Measurements from ENCODE around the gene ECI1. TPM values are rescaled to one million over a fixed set of nuclear protein-coding genes. Genes with fewer than 3 reads are reported as not detected.

ECI1 gene
- total and polyA plus RNA-seq, 2 of the 13 experiments (the other 11 are each of a cell fraction or from before 2014, with no cell fraction given) = 82.0 to 102 TPM

DNA sequence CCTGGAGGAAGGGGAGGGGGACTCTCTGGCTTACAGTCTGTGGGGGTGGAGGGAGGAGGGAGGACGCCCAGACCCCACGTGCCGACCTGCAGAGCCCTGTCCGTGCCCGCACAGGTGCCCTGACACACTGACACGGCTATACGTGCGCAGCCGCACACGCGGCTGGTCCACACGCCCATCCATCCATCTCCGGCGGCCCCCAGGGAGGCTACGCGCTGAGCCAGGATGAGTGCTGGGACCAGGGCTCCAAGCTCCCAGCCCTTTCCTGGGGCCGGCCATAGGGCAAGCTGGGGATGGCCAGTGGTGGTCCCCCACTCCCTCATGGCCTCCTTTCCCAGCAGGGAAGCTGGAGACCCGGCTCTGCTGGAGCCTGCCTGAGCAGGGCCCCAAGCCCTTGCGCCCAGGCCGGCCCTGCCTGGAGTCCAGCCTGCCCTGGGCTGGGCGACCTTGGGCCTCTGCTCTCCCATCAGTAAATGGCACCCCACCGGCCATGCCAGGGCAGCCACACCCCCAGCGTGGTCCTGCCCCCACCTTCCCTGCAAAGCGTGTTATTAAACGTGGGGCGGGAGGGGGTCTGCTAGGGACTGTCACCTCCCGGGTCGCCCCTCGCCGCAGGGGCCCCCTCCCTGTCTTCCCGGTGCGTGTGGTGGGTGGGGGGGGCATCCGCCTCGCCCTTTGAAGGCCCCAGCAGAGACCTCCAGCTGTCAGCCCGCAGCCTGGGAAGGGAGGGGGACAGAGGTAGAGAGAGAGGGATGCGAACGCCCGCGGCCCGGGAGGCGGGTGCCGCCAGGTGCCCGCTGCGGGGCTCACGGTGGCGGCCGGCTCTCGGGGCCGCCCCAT is 55.8 kb downstream of the ECI1 start:
- Histone ChIP-seq H3K27ac (ENCODE audit: extremely low read length, insufficient read depth, low read length) (no peak overlapping the region), H4K20me1 (ENCODE audit: insufficient read depth, low read length) (no peaks in the 10 kb centered on the region), H3K4me3 (replicated peaks in 1 of 3; ENCODE audit: insufficient read depth in 1 of 3, low read depth in 2 of 3, low read length in 3 of 3) (peak overlapping the region; percentile 53 to 66 (median 53)), H3K4me1 (ENCODE audit: insufficient read depth, low read length) (peaks cover 59% of the 10 kb centered on the region), H3K4me2 (ENCODE audit: low read depth, low read length) (peak overlapping the region; percentile 71), H3K79me2 (ENCODE audit: insufficient read depth, low read length) (no peaks in the 10 kb centered on the region), H3K9ac (ENCODE audit: insufficient read depth, low read depth, low read length) (peak overlapping the region; percentile 44; the same call in 1 of the 2 replicates), H3K9me3 (ENCODE audit: low read length) (no peaks in the 10 kb centered on the region), H3K27me3 (ENCODE audit: control insufficient read depth in 1 of 2, insufficient read depth in 2 of 2, low read length in 2 of 2) (peaks cover 2 to 39% of the 10 kb centered on the region in 2 experiments; a peak in 3 of 5 replicates), H2AFZ (ENCODE audit: low read length) (no peak overlapping the region), H3K36me3 (replicated peaks in 1 of 2; ENCODE audit: control insufficient read depth in 1 of 2, insufficient read depth in 2 of 2, low read length in 2 of 2) (no peaks in the 10 kb centered on the region)
- FAIRE-seq (no peak), DNase-seq (ENCODE audit: low spot score) (no peak), ATAC-seq (peak; percentile 57)
- ChIA-PET POLR2A (interaction anchor here (0.6 to 2.9 kb wide), 10 partner anchors 9 to 56 kb away, joined by 3 to 19 read pairs (median 4); partner anchors contain the start of genes E4F1, ECI1, PGP and TRAF7), CTCF (ENCODE audit: low intra/inter-chr PET ratio, low total read pairs) (interaction anchor here (1.6 kb wide), 1 partner anchor 56 kb away, joined by 6 read pairs; the partner anchor contains the start of gene ECI1)
- intact Hi-C loops (cut with micrococcal nuclease; ENCODE audit: unreplicated experiment) (loop anchor here (5.0 kb wide), 2 partner anchors 33 to 57 kb away; partner anchors contain the start of gene ECI1), in situ Hi-C loops (cut with HindIII; ENCODE audit: extremely low pct_ligation_motif_present, low pct_unique_long_range_greater_than_20kb) (no loop called here)
- WGBS (ENCODE audit: low lambda C conversion rate) = no CpG with 5 or more reads among the region's 49 CpGs
- no TSS peak for BruUV-seq (replicated peaks)
- TF ChIP-seq KDM5B (CRISPR knock-in tag; IDR thresholded peaks at IDR 0.05; ENCODE audit: borderline replicate concordance) (peak; percentile 22; the same call in 1 of the 2 replicates), ZBTB38 (CRISPR knock-in tag; IDR thresholded peaks at IDR 0.05) (0 out of 2 replicates have a peak, but pooled peaks have one; percentile 7), ZNF331 (CRISPR knock-in tag; IDR thresholded peaks at IDR 0.05) (0 out of 2 replicates have a peak, but pooled peaks have one; percentile 47), HNRNPLL (IDR thresholded peaks at IDR 0.05; ENCODE audit: low read depth, low read length, poor library complexity, severe bottlenecking) (peak; percentile 22), ZIK1 (CRISPR knock-in tag; IDR thresholded peaks at IDR 0.05; ENCODE audit: borderline replicate concordance, low read depth) (no peak), GABPA (IDR thresholded peaks at IDR 0.05; ENCODE audit: low read depth, low read length) (no peak), GABPA (CRISPR knock-in tag; IDR thresholded peaks at IDR 0.05; ENCODE audit: low read depth) (no peak), HNRNPK (IDR thresholded peaks at IDR 0.05; ENCODE audit: low read depth, low read length, poor library complexity, severe bottlenecking) (peak; percentile 10), ZEB1 (IDR thresholded peaks at IDR 0.05; ENCODE audit: insufficient replicate concordance, low read depth) (peak; percentile 3), NFIC (IDR thresholded peaks at IDR 0.05; ENCODE audit: low read length) (no peak)
- TF ChIP-seq, protein P1, sequence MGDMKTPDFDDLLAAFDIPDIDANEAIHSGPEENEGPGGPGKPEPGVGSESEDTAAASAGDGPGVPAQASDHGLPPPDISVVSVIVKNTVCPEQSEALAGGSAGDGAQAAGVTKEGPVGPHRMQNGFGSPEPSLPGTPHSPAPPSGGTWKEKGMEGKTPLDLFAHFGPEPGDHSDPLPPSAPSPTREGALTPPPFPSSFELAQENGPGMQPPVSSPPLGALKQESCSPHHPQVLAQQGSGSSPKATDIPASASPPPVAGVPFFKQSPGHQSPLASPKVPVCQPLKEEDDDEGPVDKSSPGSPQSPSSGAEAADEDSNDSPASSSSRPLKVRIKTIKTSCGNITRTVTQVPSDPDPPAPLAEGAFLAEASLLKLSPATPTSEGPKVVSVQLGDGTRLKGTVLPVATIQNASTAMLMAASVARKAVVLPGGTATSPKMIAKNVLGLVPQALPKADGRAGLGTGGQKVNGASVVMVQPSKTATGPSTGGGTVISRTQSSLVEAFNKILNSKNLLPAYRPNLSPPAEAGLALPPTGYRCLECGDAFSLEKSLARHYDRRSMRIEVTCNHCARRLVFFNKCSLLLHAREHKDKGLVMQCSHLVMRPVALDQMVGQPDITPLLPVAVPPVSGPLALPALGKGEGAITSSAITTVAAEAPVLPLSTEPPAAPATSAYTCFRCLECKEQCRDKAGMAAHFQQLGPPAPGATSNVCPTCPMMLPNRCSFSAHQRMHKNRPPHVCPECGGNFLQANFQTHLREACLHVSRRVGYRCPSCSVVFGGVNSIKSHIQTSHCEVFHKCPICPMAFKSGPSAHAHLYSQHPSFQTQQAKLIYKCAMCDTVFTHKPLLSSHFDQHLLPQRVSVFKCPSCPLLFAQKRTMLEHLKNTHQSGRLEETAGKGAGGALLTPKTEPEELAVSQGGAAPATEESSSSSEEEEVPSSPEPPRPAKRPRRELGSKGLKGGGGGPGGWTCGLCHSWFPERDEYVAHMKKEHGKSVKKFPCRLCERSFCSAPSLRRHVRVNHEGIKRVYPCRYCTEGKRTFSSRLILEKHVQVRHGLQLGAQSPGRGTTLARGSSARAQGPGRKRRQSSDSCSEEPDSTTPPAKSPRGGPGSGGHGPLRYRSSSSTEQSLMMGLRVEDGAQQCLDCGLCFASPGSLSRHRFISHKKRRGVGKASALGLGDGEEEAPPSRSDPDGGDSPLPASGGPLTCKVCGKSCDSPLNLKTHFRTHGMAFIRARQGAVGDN (CRISPR knock-in tag; IDR thresholded peaks at IDR 0.05) = peak; percentile 71
- TF ChIP-seq, protein P2, sequence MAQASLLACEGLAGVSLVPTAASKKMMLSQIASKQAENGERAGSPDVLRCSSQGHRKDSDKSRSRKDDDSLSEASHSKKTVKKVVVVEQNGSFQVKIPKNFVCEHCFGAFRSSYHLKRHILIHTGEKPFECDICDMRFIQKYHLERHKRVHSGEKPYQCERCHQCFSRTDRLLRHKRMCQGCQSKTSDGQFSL (CRISPR knock-in tag; IDR thresholded peaks at IDR 0.05) = 0 out of 2 replicates have a peak, but pooled peaks have one; percentile 21
- TF ChIP-seq, protein P3, sequence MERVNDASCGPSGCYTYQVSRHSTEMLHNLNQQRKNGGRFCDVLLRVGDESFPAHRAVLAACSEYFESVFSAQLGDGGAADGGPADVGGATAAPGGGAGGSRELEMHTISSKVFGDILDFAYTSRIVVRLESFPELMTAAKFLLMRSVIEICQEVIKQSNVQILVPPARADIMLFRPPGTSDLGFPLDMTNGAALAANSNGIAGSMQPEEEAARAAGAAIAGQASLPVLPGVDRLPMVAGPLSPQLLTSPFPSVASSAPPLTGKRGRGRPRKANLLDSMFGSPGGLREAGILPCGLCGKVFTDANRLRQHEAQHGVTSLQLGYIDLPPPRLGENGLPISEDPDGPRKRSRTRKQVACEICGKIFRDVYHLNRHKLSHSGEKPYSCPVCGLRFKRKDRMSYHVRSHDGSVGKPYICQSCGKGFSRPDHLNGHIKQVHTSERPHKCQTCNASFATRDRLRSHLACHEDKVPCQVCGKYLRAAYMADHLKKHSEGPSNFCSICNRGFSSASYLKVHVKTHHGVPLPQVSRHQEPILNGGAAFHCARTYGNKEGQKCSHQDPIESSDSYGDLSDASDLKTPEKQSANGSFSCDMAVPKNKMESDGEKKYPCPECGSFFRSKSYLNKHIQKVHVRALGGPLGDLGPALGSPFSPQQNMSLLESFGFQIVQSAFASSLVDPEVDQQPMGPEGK (CRISPR knock-in tag; IDR thresholded peaks at IDR 0.05) = peak; percentile 57; the same call in 1 of the 2 replicates
- TF ChIP-seq, protein P4, sequence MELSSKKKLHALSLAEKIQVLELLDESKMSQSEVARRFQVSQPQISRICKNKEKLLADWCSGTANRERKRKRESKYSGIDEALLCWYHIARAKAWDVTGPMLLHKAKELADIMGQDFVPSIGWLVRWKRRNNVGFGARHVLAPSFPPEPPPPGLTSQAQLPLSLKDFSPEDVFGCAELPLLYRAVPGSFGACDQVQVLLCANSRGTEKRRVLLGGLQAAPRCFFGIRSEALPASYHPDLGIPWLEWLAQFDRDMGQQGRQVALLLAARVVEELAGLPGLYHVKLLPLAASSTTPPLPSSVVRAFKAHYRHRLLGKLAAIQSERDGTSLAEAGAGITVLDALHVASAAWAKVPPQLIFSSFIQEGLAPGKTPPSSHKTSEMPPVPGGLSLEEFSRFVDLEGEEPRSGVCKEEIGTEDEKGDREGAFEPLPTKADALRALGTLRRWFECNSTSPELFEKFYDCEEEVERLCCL (CRISPR knock-in tag; IDR thresholded peaks at IDR 0.05; ENCODE audit: borderline replicate concordance) = 0 out of 2 replicates have a peak, but pooled peaks have one; percentile 49

All from HepG2 (cell line).